WTC11 (cell line): ENCODE data around the gene TRAPPC10. TPM values are rescaled to one million over a fixed set of nuclear protein-coding genes. Genes with fewer than 3 reads are reported as not detected.

Experiments used
- ATAC-seq: fragments of 200-7000 bp; cut with Tn5 transposase; 2 replicates; pipeline ENCODE4 v1.10.0; 2021; ENCODE audit warnings: mild to moderate bottlenecking, moderate library complexity
- CTCF ChIA-PET: fragments of 300-600 bp; sonication (Branson Sonifier 250); formaldehyde crosslinking; loops from one replicate; lab custom pipeline; 2021; ENCODE audit warnings: antibody characterized with exemption; lab: Charles Lee
- POLR2A ChIA-PET: fragments of 350-600 bp; sonication (Branson Sonifier 250); formaldehyde crosslinking; loops from one replicate; lab custom pipeline; 2021; ENCODE audit warnings: antibody characterized with exemption; lab: Charles Lee
- DNase-seq: peaks from one replicate; pipeline ENCODE4 v3.0.0; 2021; ENCODE audit warnings: low spot score
- H3K27ac Mint-ChIP-seq: 2 replicates; pipeline ENCODE4 v1.8.0; 2021; ENCODE audit warnings: mixed read lengths
- H3K27me3 Mint-ChIP-seq: 2 replicates; pipeline ENCODE4 v1.8.0; 2021; ENCODE audit warnings: low read depth, mild to moderate bottlenecking, moderate library complexity, mixed read lengths
- H3K36me3 Mint-ChIP-seq: 2 replicates; pipeline ENCODE4 v1.8.0; 2021; ENCODE audit warnings: mixed read lengths
- H3K4me1 Mint-ChIP-seq: 2 replicates; pipeline ENCODE4 v1.8.0; 2022; ENCODE audit warnings: mixed read lengths
- H3K4me3 Mint-ChIP-seq: 2 replicates; pipeline ENCODE4 v1.8.0; 2021; ENCODE audit warnings: mild to moderate bottlenecking, moderate library complexity, mixed read lengths
- H3K9me3 Mint-ChIP-seq: 2 replicates; pipeline ENCODE4 v1.8.0; 2021; ENCODE audit warnings: mixed read lengths
- ATF1 ChIP-seq: sonication (generic); formaldehyde crosslinking; IDR thresholded peaks from 2 replicates; pipeline ENCODE4 v1.8.1; 2023; ENCODE audit warnings: mild to moderate bottlenecking, moderate library complexity, missing genetic modification reagents
- ATF2 ChIP-seq: sonication (generic); formaldehyde crosslinking; IDR thresholded peaks from 2 replicates; pipeline ENCODE4 v1.8.1; 2022; ENCODE audit warnings: low read depth, missing genetic modification reagents, borderline replicate concordance
- ELF4 ChIP-seq: sonication (generic); formaldehyde crosslinking; IDR thresholded peaks from 2 replicates; pipeline ENCODE4 v1.8.1; 2022; ENCODE audit warnings: low read depth, mild to moderate bottlenecking, moderate library complexity, missing genetic modification reagents
- EMX1 ChIP-seq: fragments of 250-450 bp; sonication (Bioruptor Pico); IDR thresholded peaks from 2 replicates; pipeline ENCODE4 v1.8.0; 2021; ENCODE audit warnings: mild to moderate bottlenecking
- ETV6 ChIP-seq: sonication (generic); formaldehyde crosslinking; IDR thresholded peaks from 2 replicates; pipeline ENCODE4 v1.8.1; 2022; ENCODE audit warnings: mild to moderate bottlenecking, missing genetic modification reagents
- FOXJ3 ChIP-seq: sonication (generic); formaldehyde crosslinking; IDR thresholded peaks from 2 replicates; pipeline ENCODE4 v1.9.0; 2021; ENCODE audit warnings: missing genetic modification reagents, mild to moderate bottlenecking, borderline replicate concordance
- FOXP1 ChIP-seq: sonication (generic); formaldehyde crosslinking; IDR thresholded peaks from 2 replicates; pipeline ENCODE4 v1.8.0; 2022; ENCODE audit warnings: missing genetic modification reagents, mild to moderate bottlenecking, moderate library complexity, borderline replicate concordance
- FOXP4 ChIP-seq: sonication (generic); formaldehyde crosslinking; IDR thresholded peaks from 2 replicates; pipeline ENCODE4 v1.8.0; 2022; ENCODE audit warnings: mild to moderate bottlenecking, missing genetic modification reagents
- MYBL2 ChIP-seq: sonication (generic); formaldehyde crosslinking; IDR thresholded peaks from 2 replicates; pipeline ENCODE4 v1.8.1; 2023; ENCODE audit warnings: mild to moderate bottlenecking, moderate library complexity, missing genetic modification reagents
- TCF7 ChIP-seq: sonication (generic); formaldehyde crosslinking; IDR thresholded peaks from 2 replicates; pipeline ENCODE4 v1.8.0; 2022; ENCODE audit warnings: mild to moderate bottlenecking, low read depth, missing genetic modification reagents, moderate library complexity
- ZBTB21 ChIP-seq: sonication (generic); formaldehyde crosslinking; IDR thresholded peaks from 2 replicates; pipeline ENCODE4 v1.8.1; 2023; ENCODE audit warnings: mild to moderate bottlenecking, missing genetic modification reagents, borderline replicate concordance
- ZNF423 ChIP-seq: fragments of 250-450 bp; sonication (Bioruptor Pico); IDR thresholded peaks from 2 replicates; pipeline ENCODE4 v2.1.2; 2022; ENCODE audit warnings: mild to moderate bottlenecking, moderate library complexity
- ZNF532 ChIP-seq: fragments of 250-450 bp; sonication (Bioruptor Pico); IDR thresholded peaks from 2 replicates; pipeline ENCODE4 v1.9.0; 2021; ENCODE audit warnings: mild to moderate bottlenecking, borderline replicate concordance
- ZNF671 ChIP-seq: fragments of 250-450 bp; sonication (Bioruptor Pico); IDR thresholded peaks from 2 replicates; pipeline ENCODE4 v1.8.0; 2021; ENCODE audit warnings: mild to moderate bottlenecking
- total RNA-seq: library from RNA; stranded (reverse); gene quantifications from 3 replicates; pipeline ENCODE4 v1.2.3, GENCODE V29; 2021
- TF ChIP-seq, protein P1 (sequence below): sonication (generic); formaldehyde crosslinking; IDR thresholded peaks from 2 replicates; pipeline ENCODE4 v1.8.1; 2022; ENCODE audit warnings: low read depth, mild to moderate bottlenecking, moderate library complexity, missing genetic modification reagents, borderline replicate concordance
- TF ChIP-seq, protein P2 (sequence below): sonication (generic); formaldehyde crosslinking; conservative IDR thresholded peaks from 2 replicates; pipeline ENCODE4 v1.8.1; 2022; ENCODE audit warnings: mild to moderate bottlenecking, missing genetic modification reagents
- TF ChIP-seq, protein P3 (sequence below): fragments of 250-450 bp; sonication (Bioruptor Pico); IDR thresholded peaks from 2 replicates; pipeline ENCODE4 v1.9.0; 2021; ENCODE audit warnings: mild to moderate bottlenecking

Gene TRAPPC10
- total RNA-seq, 1 experiment from 2014 or later, result 34.5 TPM

DNA sequence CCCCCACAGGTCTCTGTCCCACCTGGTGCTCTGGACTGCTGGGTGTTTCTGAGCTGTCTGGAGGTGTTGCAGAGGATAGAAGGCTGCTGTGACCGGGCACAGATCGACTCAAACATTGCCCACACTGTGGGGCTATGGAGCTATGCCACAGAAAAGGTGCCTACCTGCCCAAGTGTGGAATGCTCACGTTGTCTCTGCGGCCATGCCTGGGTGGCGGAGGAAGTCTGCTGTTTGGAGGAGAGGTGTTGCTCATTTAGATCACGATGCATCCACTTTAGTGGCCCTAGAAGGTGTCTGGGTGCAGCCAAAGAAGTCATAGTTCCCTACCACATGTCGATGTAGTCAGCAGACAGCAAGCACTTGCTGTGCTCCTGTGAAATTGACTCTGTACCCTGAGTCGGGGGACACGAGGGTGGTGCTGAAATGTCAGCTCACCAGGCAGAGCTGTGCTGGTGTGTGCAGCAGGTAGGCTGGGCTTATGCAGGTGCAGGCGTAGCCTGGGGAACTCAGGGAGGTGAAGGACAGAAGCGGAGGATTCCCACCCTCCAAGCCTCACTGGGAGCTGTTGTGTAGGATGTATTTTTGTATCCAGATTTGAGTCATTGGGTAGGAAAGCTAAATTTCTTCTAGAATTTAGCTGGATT, 62.3 kb downstream of the TRAPPC10 start (continued):
- TF ChIP-seq ZNF671 (CRISPR knock-in tag), result no peak

DNA sequence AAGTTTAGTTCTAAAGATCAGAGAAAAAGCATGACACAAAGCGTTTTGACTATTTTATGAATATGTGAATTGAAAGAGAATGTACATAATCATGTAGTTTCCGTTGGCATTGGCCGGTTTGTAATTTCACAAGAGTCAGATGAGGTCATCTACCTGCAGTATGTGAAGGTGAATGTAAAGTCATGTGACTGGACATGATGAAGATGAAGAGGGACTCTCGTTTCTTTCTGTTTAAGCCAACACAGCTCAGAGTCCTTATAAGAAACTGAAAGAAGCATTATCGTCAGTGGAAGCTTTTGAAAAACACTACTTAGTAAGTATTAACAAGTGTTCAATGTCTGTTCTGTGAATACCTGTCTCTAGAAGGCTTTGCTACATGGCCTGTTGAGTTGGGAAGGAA, 64.2 kb downstream of the TRAPPC10 start:
- no peak for ATAC-seq
- peaks cover 44% of the 10 kb centered on the region for H3K36me3 Mint-ChIP-seq
- CTCF ChIA-PET, result no interaction called here

More for the DNA sequence above, 64.2 kb downstream of the TRAPPC10 start:
- TF ChIP-seq, protein P1, sequence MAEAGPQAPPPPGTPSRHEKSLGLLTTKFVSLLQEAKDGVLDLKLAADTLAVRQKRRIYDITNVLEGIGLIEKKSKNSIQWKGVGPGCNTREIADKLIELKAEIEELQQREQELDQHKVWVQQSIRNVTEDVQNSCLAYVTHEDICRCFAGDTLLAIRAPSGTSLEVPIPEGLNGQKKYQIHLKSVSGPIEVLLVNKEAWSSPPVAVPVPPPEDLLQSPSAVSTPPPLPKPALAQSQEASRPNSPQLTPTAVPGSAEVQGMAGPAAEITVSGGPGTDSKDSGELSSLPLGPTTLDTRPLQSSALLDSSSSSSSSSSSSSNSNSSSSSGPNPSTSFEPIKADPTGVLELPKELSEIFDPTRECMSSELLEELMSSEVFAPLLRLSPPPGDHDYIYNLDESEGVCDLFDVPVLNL (CRISPR knock-in tag), result no peak
- TF ChIP-seq EMX1 (CRISPR knock-in tag) (no peak), ZBTB21 (CRISPR knock-in tag) (no peak), FOXJ3 (CRISPR knock-in tag) (no peak), TCF7 (no peak), ZNF532 (no peak), FOXP1 (CRISPR knock-in tag) (no peak), FOXP4 (CRISPR knock-in tag) (no peak), ETV6 (no peak), ATF2 (CRISPR knock-in tag) (no peak), ELF4 (CRISPR knock-in tag) (no peak), ZNF423 (no peak), MYBL2 (no peak), ATF1 (CRISPR knock-in tag) (no peak)
- TF ChIP-seq, protein P2, sequence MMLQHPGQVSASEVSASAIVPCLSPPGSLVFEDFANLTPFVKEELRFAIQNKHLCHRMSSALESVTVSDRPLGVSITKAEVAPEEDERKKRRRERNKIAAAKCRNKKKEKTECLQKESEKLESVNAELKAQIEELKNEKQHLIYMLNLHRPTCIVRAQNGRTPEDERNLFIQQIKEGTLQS (CRISPR knock-in tag), result no peak
- TF ChIP-seq, protein P3, sequence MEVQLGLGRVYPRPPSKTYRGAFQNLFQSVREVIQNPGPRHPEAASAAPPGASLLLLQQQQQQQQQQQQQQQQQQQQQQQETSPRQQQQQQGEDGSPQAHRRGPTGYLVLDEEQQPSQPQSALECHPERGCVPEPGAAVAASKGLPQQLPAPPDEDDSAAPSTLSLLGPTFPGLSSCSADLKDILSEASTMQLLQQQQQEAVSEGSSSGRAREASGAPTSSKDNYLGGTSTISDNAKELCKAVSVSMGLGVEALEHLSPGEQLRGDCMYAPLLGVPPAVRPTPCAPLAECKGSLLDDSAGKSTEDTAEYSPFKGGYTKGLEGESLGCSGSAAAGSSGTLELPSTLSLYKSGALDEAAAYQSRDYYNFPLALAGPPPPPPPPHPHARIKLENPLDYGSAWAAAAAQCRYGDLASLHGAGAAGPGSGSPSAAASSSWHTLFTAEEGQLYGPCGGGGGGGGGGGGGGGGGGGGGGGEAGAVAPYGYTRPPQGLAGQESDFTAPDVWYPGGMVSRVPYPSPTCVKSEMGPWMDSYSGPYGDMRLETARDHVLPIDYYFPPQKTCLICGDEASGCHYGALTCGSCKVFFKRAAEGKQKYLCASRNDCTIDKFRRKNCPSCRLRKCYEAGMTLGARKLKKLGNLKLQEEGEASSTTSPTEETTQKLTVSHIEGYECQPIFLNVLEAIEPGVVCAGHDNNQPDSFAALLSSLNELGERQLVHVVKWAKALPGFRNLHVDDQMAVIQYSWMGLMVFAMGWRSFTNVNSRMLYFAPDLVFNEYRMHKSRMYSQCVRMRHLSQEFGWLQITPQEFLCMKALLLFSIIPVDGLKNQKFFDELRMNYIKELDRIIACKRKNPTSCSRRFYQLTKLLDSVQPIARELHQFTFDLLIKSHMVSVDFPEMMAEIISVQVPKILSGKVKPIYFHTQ (CRISPR knock-in tag), result no peak
- H3K9me3 Mint-ChIP-seq, result no peaks in the 10 kb centered on the region
- POLR2A ChIA-PET, result no interaction called here
- H3K27ac Mint-ChIP-seq, result no peak overlapping the region
- no peaks in the 10 kb centered on the region for H3K27me3 Mint-ChIP-seq
- no peak overlapping the region for H3K4me3 Mint-ChIP-seq
- DNase-seq, result no peak
- H3K4me1 Mint-ChIP-seq, result peaks cover 11% of the 10 kb centered on the region
